Activated CD4-positive, alpha-beta T cell treated with anti-CD3 and anti-CD28 coated beads, Interleukin-2, amount 50 U/mL, for 4 hours (primary cell): ENCODE data around the gene RHOF.
"Not testable (repeated sequence)": the region's sequence is repeated elsewhere in the genome, so short reads cannot be mapped to it uniquely, and the experiment has no call there.

ENCODE experiments used
- DNase-seq, 2 experiments: peaks; one replicate each; pipeline ENCODE4 v3.0.0-alpha.2; 2020

RHOF gene

DNA sequence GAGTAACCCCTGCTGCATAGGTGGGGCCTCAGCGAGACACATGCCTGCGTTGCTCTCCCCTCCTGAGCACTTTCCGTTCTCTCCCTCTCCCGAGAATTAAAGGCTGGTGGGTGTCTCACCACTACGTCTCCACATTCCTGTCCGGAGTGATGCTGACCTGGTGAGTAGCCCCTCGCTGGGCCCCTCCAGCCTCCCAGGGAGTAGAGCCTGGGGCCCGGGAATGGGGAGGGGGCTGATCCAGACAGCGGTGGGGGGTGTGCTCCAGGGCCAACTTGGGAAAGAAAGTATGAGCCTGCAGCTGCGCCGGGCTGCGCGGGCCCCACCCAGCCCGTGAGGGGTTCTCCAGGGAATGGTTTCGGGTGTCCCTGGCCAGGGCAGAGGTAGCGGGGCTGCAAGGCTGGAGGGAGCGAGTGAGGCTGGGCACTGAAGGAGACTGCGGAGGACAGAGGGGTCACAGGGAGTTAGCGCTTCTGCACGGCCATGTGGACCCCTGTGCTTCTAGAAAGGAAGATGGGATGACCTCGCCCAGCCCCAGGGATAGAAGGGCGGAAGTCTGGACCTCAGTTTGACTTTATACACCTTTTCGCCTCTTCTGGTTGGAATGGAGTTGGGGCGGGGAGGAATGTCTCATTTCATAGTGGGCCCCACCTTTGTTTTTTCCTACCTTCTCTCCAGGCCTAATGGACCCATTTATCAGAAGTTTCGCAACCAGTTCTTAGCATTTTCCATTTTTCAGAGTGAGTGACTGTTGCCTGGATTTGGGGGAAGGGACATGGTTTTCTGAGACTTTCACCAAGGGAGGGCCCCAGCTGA, 22.5 kb downstream of the RHOF start:
- no peak for DNase-seq

GRCh38 chr12:121770388-121770787, 23.1 kb downstream of the RHOF start:
- DNase-seq: no peak

DNA sequence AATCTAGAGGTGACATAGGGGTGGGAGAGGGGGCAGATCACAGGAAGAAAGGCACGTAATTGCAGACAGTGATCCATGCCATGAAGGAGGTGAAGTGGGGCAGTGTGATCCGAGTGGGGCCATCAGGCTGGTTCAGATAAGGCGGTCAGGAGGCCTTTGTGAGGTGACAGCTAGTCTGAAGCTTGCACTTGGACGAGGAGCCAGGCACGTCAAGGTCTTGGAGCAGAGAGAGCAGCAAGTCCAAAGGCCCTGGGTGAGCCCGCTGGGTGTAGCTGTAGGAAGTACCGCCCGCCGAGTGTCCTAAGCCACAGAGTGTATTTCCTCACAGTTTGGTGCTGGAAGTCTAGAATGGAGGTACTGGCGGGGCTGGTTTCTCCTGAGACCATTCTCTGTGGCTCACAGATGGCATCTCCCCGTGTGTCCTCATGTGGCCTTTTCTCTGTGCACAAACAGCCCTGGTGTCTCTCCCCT, 23.6 kb downstream of the RHOF start:
- no peak for DNase-seq

GRCh38 chr12:121769297-121769830, 24.1 kb downstream of the RHOF start:
- DNase-seq: no peak

GRCh38 chr12:121767525-121768016, 25.9 kb downstream of the RHOF start:
- DNase-seq: no peak

GRCh38 chr12:121766290-121767039, 27.0 kb downstream of the RHOF start:
- DNase-seq: no peak

GRCh38 chr12:121765573-121765972, 27.9 kb downstream of the RHOF start:
- DNase-seq: no peak

- no peak for DNase-seq
Observed at GRCh38 chr12:121764808-121765207, 28.7 kb downstream of the RHOF start.

DNA sequence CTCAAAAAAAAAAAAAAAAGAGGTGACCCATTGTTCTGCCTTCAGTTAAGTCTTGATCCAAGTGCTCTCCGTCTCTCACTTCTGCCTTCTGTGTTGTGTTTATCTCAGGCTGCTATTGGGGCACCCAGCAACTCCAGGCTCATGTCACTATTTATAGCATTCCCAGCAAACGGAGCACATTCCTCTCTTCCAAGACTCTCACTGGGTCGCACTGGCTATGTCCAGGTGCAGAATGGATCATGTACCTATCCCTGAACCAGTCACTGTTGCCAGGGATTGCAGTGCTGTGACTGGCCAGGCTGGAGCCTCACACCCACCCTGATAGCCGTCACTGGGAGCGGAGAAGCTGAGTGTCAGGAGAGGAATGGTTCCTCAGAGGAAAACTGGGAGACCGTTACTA, 31.2 kb downstream of the RHOF start:
- DNase-seq: no peak

DNA sequence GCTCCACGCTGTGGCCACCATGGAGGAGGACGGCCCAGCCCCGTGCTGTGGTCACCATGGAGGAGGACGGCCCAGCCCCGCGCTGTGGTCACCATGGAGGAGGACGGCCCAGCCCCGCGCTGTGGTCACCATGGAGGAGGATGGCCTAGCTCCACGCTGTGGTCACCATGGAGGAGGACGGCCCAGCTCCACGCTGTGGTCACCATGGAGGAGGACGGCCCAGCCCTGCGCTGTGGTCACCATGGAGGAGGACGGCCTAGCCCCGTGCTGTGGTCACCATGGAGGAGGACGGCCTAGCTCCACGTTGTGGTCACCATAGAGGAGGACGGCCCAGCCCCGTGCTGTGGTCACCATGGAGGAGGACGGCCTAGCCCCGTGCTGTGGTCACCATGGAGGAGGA, 35.0 kb downstream of the RHOF start:
- not testable (repeated sequence) for DNase-seq

- DNase-seq: no peak
Observed at GRCh38 chr12:121755591-121755990, 37.9 kb downstream of the RHOF start.

DNA sequence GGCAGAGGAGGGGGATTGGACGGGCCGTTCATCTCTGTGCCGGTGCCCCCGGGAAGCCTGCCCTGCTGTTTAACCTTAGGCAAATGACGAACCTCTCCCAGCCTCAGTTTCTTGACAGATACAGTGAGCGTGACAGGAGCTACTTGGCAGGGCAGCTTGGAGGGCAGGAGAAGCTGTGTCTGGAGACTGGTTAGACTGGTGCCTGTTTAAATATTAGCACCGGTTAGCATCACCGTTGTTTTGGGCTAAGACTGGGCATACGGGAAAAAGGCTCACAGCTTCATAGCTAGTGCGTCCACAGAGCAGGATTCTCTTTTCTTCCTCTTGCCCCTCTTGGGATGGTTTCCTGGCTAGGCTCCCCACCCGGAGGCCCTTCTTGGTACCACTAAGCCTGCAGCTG, 38.7 kb downstream of the RHOF start:
- DNase-seq: no peak

DNA sequence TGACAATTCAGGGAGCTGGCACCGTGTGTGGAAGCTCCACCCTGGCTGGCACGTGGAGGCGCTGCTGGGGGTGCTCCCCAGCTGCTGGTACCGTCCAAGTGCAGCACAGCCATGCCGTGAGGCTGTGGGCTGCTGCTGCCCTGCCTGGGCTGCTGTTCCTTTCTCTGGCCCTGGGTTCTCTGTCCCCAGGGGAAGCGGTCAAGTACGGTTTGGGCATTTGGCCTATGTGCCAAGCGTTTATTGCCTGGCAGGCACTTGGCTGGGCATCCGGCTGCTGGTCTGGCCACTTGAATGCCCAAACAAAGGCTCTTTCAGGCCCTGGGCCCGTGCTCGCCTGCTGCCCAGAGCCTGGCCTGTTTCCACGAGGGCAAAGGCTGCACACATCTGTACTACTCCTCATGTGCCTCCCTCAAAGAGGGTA, 39.6 kb downstream of the RHOF start:
- DNase-seq: no peak

DNA sequence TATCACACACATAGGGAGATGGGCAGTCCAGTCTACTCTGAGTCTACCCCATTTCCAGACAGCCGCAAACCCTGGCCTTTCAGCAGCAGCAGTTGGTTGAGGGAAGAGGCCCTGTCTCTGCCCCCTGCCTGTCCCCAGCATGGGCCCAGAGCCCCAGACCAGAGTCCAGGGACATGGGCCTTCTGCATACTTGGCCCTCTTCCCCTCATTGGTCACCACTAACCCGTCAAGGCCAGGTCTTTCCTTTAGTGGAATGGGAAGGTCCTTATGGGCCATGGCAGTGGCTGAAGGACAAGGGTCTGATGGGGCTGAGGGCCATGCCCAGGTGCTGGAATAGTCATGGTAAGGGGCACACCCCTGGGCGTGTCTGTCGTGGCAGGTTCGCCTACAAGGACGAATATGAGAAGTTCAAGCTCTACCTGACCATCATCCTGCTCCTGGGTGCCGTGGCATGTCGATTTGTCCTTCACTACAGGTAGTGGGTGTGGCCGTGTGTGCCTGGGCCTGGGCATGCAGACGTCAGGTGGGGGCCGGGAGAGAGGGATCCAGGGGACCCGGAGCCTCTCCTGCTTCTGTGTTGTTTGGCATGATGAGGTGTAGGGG, 41.6 kb downstream of the RHOF start:
- no peak for DNase-seq

DNA sequence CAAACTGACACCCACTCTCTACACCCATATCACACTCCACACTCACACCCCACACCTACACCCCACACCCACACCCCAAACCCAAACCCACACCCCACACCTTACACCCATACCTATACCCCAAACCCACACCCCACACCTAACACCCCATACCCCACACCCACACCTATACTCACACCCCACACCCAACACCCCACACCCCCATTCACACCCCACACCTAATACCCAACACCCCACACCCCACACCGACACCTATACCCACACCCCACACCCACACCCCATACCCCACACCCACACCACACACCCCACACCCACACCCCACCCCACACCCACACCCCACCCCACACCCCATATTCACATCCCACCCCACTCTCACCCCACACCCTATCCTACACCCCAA, 42.5 kb downstream of the RHOF start:
- DNase-seq: no peak

GRCh38 chr12:121750507-121750955, 43.0 kb downstream of the RHOF start:
- no peak for DNase-seq

DNA sequence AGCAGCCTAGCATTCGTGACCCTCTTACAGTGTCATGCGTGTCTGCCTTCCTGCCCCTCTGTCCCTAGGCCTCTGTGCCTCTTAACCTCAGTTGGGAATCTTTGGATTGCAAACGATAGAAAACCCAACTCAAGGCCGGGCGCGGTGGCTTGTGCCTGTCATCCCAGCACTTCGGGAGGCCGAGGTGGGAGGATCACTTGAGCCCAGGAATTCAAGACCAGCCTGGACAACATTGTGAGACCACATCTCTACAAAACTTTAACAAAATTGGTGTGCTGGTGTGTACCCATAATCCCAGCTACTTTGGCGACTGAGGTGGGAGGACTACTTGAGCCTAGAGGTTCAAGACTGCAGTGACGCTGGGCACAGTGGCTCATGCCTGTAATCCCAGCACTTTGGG, 44.2 kb downstream of the RHOF start:
- DNase-seq: no peak

DNA sequence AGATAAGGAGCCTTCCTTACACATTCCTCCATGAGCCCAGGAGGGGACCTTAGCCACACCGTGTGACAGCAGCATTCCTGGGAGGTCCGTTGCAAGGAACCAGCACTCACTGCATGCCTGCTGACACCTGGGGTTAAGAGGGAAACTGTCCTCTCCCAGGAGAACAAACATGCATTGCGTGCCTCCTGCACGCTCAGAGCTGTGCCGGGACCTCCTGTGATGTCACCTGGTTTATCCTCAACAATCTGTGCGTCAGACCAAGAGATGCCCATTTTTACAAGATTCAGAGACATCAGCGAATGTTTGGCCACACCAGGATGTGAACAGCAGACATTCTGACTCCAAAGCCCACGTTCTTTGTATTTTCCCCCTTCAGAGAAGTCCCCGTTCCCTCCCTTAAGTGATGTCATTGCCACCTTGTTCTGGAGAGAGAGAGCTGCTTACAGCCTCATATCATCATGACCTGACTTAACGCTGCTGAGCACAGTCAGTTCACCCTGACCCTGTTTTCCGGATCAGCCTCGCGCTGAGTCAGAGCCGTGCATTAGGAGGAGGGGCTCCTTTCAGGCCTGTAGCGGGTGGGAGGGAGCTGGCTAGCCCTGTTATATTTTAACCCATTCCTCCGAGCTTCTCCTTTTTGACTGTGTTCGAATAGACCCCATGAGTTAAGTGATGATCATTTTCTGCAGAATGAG, 44.8 kb downstream of the RHOF start:
- DNase-seq: peak; percentile 26 to 36

GRCh38 chr12:121748218-121748570, 45.3 kb downstream of the RHOF start:
- no peak for DNase-seq

GRCh38 chr12:121745545-121745944, 47.9 kb downstream of the RHOF start:
- DNase-seq: not testable (repeated sequence)

- no peak for DNase-seq
Observed at GRCh38 chr12:121741743-121742142, 51.7 kb downstream of the RHOF start.

- no peak for DNase-seq
Observed at GRCh38 chr12:121740847-121741246, 52.6 kb downstream of the RHOF start.
